GM10847 (cell line): Measurements from ENCODE around the gene OGDH.
A peak's percentile ranks its signal among the peaks of the same experiment; 100 is the strongest.

Source experiments
- POLR2A ChIP-seq: IDR thresholded peaks from 2 replicates; pipeline ENCODE4 v1.6.1; 2011; ENCODE audit not compliant: insufficient read length; ENCODE audit errors: extremely low read depth

Gene OGDH

DNA sequence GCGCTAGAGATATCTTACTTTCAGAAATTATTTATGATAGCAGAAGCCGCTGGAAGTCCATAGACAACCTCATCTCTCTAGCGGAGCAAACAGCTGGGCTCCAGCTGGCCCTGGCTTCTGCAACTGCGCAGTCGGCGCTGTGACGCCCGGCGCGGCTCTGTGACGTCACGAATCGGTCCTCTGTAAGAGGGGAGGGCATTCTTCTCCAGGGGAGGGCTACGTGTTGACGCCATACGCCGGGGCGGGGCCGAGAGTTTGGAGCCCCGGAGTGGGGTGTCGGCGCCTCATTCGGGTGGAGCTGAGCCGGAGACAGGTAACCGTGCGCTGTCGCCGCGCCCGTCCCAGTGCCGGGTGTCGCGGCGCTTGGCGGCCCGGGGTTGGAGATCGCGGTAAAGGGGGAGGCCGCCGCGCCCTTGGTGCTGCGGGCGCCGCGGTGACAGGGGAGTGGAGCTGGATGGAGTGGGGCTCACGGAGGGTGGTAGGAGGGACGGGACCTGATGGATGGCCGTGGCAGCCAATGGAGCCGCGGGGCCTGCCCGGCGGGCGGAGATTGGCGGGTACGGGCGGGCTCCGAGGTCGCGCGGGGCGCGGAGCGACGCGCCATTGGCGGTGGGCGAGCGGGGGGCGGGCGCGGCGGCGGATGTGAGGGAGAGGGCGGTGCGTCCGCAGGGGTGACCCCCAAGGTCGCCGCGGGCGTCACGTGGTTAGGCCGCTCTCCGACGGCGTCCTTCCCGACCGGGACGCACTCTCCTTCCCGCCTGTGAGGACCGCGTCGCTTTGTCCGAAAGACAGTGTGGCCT lies at the start of gene OGDH:
TSS of gene OGDH (plus strand) at position 287 of the 800 bp plus-strand sequence. CDS start 17,717 bp downstream, outside the sequence.
- TF ChIP-seq POLR2A, result peak; percentile 89

DNA sequence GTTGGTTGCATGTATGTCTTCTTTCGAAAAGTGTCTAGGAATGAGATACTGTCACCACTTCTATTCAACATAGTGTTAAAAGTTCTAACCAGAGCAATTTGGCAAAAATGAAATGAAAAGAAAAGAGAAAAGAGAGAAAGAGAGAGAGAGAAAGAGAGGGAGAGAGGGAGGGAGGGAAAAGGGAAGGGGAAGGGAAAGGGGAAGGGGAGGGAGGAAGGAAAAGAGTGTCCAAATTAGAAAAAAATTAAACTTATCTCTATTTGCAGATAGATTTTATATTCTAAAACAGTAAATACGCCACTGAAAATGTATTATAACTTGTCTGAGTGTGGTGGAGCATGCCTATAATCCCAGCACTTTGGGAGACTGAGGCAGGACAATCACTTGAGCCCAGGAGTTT lies 48.9 kb upstream of the OGDH start:
- no peak for TF ChIP-seq POLR2A

DNA sequence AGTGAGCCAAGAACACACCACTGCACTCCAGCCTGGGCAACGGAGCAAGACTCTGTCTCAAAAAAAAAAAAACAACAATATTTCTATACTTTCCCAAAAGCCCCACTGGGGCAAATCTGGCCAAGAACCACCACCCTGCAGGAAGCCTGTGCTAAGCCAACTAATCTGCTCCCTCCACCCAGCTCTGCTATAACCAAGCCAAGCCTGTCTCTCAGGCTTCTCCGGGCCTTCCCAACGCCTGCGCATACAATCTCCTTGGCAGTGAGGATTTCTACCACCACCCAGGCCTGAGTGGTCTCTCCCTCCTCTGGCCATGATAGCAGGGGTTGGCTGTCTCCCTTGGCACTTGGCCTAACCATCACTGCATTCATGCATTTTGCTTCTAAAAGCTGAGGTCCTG lies 46.9 kb upstream of the OGDH start:
- TF ChIP-seq POLR2A, result no peak

DNA sequence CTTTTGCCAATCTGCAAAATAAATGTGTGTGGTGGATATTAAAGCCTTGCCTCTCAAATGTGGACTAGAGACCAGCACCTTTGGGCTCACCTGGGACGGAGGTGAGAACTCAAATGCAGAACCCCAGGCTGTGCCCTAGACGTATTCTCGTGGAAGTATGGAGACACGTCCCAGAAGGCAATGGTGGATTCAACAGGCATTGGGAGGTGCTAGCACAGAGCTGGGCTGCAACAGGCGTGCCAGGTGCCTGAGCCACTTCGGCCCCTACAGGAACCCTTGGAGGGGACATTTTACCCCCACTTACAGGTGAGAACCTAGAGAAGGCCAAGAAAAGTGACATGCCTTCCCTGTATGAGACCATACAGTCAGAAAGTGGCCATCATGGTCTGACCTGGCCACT lies 44.9 kb upstream of the OGDH start:
- no peak for TF ChIP-seq POLR2A

DNA sequence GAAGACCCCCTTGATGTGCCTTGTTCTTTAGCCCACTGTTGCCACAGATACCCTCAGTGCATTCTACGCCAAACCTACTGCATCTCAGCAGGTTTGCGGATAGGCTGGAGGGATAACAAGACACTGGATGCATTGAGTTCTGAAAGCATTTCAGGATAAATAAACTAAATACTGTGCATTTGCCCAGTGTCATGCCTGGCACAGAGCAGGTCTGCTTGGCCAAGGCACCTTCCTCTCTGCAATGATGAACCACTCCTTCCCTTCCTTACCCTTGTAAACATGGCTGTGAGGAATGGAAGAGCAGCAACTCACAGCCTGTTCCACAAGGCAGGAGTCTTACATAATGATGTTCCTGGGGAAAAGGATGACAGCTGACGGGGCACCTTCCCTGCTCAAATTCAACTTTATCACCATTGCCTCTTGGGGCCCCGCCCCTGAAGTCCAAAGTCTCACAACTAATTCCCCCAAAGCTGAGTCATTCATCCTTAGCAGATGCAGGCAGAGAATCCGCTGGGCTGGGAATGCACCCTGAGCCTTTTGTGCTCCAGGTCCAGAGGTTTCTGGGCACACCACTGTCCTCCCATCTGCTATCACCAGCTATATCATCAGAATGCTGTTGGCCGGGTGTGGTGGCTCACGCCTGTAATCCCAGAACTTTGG lies 44.3 kb upstream of the OGDH start:
- TF ChIP-seq POLR2A, result no peak

DNA sequence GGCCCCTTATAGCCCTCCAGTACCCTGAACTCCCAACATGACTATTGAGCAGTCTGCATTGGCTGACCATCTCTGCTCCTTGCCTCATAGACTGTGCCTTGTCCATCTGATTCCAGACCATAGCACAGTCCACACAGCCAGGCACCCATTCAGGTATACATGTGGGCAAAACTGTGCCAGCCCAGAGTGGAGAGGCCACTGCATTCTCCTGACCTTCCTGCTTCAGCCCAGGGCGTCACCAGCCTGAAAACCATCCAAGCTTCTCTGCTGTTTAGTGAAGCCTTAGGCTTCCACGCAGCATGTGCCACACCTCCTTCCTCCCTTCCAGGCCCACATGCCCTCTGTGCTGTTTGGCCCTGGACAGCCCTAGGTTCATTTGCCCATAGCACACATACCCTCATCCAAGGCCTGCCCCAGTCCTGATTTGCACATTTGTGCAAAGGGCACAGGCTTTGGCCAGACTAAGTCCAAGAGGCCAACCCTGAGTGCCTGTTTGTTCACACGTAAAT lies 43.2 kb upstream of the OGDH start:
- no peak for TF ChIP-seq POLR2A

DNA sequence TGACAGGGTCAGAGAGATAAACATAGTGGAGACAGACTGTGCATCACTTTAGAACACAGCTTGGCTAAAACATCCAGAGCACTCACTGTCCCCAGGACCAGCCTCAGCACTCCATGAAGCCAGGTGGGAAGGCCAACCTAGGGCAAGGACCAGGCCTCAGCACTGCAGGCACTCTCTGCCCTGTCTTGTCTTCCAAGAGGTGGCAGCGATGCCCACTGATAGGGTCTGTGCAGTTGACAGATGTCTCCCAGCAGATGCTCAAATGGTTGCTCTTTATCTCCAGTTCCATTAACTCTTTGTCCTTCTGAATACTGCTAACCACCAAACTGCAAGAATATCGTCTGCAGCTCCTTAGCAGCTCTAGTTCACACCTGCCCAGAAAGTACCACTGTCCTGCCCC lies 41.8 kb upstream of the OGDH start:
- no peak for TF ChIP-seq POLR2A

DNA sequence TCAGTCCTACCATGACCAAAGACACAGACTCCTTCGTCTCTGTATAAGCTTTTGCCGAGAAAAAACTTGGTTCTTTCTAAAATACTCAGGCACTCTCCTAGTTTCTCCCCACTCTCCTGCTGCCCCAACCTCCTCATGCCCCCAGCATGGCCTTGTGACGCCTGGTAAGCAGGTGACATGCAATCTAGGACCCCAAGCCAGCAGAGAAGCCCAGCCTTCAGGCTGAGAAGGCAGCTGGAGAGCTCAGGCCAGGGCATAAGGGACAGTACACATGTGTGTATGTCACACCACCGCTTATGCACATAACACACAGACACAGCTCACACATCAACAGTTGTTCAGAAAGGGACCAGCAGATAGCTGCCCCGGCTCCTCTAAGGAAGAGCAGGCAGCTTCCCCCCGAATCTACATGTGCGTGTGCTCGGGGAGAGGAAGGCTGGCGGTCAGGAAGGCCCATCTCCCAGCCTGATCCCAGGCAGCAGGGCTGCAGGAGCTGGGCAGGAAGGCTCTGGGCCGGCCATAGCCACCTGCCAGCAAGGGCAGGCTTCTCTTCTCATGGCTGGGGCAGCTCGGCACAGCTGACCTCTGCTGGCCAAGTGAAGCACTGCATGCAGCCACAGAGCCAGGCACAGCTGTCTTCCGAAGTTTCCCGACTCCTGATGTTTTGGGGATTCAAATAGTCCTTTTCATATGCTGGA lies 41.2 kb upstream of the OGDH start:
- no peak for TF ChIP-seq POLR2A

DNA sequence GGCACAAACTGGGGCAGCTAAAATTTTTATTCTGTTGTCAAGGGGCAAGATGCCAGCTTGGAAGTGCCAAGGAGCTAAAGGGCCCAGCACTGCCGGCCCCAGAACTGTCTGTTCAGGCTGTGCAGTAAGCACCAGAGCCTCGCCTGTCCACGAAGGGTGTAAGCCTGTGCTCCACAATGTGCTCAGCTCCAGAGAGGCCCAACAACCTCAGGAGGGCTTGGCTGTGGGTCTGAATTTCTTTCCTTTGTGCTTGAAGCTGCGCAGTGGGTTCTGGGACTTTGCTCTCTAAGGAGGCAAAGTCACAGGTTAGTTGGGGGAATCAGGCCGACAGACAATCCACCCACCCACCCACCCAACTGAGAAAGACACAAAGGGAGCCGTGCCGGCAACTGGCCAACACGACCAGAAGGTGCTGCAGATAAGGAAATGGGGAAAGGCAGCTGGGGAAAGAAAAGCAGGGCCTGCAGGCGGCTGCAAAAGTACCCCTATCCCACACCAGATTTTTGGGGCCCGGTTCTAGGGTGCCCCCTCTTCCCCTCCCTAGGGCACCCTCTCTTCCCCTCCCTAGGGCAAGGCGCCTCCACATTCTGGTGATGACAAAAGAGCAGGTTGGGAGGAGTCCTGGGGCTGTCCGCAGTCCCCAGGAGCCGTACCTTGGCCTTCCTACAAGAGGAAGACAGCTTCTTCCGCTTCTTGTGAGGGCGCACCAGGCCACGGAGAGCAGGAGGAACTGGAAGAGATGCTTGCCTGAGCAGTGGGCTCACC lies 40.5 kb upstream of the OGDH start:
- no peak for TF ChIP-seq POLR2A

DNA sequence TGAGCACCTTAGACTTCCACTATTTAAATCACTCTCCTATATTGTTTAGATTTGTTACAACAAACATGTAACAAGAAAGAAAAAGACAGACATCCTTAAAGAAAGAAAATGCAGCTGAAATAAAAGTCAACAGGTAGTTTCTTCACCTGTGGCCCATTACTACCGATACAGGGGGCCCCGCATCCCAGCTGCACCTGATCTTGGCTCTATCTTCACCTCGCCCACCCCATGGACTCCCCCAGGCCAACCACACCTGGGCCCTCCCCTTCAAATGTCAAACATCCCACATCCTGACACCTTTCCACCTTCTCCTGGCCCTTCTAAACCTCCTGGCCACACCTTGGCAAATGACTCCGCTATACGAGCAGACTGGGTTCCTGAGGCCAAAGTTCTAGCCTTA lies 39.7 kb upstream of the OGDH start:
- TF ChIP-seq POLR2A, result no peak

DNA sequence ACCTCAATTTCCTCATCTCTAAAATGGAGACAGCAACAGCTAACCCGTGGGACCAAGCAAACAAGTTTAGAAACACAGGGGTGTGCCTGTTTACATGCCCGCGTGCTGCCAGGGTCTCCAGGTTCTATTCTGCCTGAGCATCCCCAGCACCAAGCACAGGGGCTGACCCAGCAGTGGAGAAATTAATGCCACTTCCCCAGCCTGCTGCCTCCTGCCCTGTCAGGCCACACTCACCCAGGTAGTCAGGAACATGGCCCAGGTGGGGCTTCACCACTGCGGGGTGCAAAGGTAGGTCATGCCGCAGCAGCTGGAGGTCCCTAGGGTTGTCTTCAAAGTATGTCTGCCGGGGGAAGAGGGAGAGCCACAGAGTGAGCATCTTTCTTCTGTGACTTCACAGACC lies 38.5 kb upstream of the OGDH start:
- TF ChIP-seq POLR2A, result no peak

DNA sequence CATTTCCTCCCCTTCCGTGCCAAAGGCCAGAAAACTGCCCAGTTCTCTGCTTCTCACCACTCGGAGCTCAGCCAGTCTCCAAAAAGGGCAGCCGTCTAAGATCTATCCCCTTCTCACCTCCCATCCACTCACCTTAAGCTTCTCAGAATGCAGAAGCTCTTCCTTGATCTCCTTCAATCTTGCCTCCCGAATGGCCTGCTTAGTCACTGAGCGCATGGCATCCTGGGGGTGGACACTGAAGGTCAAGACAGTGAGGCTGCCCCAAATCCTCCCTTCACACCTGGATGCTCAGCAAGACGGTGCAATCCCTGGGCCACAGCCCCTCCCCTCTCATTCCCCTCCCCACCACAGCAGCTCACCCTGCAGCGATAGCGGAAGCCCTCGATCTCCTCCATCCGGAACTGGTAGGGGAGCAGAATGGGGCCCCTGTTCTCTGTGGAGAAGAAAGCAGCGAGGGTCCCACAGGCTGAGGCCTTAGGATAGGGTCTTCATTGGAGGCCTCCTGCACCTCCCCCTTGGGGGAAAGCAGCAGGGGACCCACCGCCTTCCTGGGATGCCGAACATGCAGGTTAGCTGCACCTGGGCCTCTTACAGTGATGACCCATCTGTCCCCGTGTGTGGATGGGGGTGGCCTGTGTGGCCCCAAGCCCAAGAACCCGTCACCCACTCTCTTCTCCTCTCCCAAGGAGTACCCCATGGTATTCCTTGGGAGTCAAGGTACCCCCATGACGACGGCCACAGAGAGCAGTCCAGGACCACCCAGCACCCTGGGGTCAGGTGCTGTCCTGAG lies 37.5 kb upstream of the OGDH start:
- no peak for TF ChIP-seq POLR2A

DNA sequence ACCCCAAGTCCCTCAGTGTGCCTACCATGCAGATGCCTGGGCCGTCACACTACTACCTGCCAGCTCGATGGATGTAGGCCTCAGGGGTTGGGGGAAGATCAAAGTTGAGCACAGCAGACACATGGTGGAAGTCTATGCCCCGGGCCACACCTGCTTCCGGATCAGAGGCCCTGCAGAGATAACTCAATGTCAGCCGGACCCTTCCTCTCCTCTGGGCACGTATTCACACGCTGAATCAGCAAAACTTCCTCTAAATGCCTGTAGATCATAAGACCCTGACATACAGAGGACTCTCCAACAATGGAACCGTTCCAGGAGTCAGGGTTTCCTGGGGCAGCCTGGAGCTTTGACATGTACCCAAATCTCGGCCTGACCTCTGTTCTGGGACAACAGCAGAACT lies 36.5 kb upstream of the OGDH start:
- no peak for TF ChIP-seq POLR2A

DNA sequence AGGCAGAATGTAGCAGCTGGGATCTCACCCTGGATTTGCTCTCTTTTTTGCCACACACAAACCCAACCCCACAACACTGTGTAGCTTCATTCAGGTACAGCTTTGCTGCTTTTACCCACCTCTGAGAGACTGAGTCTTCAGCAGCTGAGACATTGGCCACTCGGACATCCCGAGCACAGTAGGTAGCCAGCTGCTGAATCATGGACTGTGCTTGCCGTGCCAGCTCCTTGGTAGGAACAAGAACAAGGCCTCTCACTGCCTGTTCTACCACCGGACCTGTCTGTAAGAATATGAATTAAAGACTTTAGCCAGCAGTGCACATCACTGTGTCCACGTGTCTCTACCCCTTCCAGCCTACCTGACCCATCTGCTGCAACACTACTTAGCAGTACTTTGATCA lies 33.7 kb upstream of the OGDH start:
- no peak for TF ChIP-seq POLR2A
